Neural progenitor cell (in vitro differentiated cells): ENCODE data around the gene BTBD7.

ENCODE experiments used
- CTCF ChIP-seq: fragments of 200-600 bp; sonication (generic); IDR thresholded peaks from 2 replicates; pipeline ENCODE4 v1.5.1; 2017; ENCODE audit warnings: antibody characterized with exemption, mild to moderate bottlenecking
- EZH2phosphoT487 ChIP-seq: fragments of 200-600 bp; sonication (generic); IDR thresholded peaks from 2 replicates; pipeline ENCODE4 v1.6.1; 2017; ENCODE audit warnings: antibody characterized with exemption

- TF ChIP-seq CTCF (no peak), EZH2phosphoT487 (no peak)
Measured at GRCh38 chr14:93286212-93286890, 46.5 kb downstream of the BTBD7 start.
